IPS-NIHi7 (cell line): ENCODE data around the gene SND1.

Source experiments
- DNase-seq: peaks from one replicate; pipeline ENCODE4 v3.0.0; 2012; ENCODE audit warnings: mixed read lengths; ENCODE audit errors: extremely low spot score

The SND1 gene

GRCh38 chr7:127905491-127906330 is 253.7 kb downstream of the SND1 start:
- DNase-seq: no peak

GRCh38 chr7:127907110-127908040 is 255.4 kb downstream of the SND1 start:
- DNase-seq: no peak

GRCh38 chr7:127908430-127909258 is 256.6 kb downstream of the SND1 start:
- DNase-seq: no peak

DNA sequence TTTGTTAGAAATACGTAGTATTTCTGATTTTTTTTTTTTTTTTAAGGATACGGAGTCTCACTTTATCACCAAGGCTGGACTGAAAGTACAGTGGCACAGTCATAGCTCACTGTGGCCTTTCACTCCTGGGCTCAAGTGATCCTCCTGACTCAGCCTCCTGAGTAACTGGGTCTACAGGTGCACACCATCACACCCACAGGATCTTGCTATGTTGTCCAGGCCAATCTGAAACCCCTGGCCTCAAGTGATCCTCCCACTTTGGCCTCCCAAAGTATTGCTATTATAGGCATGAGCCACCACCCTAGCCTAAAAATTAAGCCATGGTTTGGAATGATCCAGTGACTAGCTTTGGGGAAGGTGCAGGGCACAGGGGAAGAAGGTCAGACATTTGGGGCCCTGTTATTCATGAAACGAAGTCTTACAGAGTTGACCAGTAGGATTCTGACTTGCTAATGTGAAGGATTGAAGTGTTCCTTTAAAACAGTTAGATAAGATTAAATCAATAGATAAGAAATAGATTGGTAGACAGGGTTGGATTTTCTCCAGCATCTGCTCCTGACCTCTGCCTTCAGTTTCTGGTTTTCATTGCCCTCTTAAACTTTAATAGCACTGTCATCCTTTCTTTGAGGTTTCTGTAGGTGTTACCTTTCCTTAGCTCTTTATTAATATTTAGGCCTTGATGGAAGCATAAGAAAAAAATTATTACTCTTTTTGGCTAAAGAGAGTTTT is 257.6 kb downstream of the SND1 start:
- no peak for DNase-seq

DNA sequence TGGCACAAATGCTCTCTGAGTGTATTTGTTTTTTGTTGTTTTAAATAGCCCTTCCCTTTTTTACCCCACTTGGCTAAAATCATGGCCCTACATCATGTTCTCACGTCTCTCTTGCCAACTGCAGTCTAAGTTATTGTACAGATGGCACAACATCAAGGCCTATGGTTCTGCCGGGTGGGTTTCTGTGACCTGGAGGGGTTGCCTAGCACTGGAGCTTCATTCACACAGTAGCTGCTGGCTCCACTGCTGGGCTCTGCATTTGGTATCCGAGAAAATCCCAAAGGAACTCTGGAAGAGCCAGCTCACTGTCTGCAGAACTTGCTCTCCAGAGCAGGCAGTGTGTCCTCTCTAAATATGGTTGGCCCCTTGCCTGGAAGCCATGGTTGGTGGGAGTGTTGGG is 258.7 kb downstream of the SND1 start:
- no peak for DNase-seq

GRCh38 chr7:127911968-127912511 is 260.0 kb downstream of the SND1 start:
- DNase-seq: no peak

- no peak for DNase-seq
Measured at GRCh38 chr7:127912901-127913300, 260.9 kb downstream of the SND1 start.

GRCh38 chr7:127913686-127914085 is 261.7 kb downstream of the SND1 start:
- no peak for DNase-seq

- no peak for DNase-seq
Measured at GRCh38 chr7:127914693-127915092, 262.7 kb downstream of the SND1 start.

DNA sequence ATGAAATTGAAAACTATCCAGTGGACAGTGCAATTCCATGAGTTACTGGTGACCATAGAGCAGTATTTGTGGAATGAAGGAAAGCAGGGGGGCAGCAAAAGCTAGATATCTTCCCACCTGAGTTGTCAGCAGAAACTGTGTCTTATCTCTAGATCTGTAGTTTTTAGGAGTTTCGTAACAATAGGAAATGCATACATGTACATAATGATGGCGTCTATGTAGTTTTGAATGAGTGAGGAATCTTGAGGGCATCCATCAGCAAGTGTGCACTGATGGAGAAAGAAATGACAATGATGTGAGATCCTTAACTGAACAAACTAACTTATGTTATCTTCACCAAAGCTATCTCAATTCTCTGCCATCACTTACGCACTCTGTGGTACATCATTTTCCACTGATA is 264.7 kb downstream of the SND1 start:
- no peak for DNase-seq

DNA sequence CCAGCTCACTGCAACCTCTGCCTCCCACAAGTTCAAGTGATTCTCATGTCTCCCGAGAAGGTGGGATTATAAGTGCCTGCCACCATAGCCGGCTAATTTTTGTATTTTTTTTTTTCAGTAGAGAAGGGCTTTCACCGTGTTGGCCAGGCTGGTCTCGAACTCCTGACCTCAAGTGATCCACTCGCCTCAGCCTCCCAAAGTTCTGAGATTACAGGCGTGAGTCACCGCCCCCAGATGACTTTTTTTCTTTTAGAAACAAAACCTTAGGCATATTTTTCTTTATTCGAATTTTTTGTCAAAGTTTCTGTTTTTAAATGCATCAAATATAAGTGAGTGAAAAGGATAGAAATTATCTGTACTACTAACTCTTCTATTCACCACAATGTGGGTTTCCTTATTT is 266.1 kb downstream of the SND1 start:
- no peak for DNase-seq

GRCh38 chr7:127920787-127921438 is 268.9 kb downstream of the SND1 start:
- no peak for DNase-seq

GRCh38 chr7:127922656-127923055 is 270.7 kb downstream of the SND1 start:
- no peak for DNase-seq

DNA sequence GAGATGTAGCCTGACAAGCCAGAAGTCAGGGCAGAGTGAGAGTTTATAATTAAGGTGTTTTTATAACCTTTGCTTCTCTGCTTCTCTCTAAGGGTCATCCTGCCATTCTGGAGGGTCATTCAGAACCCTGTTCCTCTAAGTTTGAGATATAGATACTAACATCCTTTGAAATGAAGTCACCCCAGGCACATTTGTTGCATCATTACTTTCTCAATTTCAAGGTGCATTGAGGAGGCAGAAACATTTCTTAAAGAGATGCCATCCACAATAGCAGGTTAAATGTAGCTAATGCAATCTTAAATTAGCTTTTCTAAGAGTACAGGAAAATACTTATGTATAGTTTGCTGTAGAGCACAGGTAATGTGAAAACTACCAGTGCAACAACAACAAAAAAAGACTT is 272.9 kb downstream of the SND1 start:
- DNase-seq: no peak

DNA sequence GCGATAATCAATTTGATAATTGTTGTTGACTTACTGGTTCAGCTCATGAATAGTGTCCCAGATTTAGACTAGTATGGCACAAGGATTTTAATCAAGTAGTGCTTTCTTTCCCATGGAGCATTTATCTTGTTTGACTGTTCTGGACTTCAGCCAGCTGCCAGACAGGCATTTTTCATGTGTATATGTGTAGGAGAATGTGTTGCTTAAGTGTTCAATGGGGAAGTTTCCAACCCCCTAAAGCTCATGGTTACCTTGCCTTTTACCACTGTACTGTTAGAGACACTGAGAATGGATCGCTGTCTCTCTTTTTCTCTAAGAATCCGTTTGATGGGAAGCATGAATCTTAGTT is 275.3 kb downstream of the SND1 start:
- DNase-seq: no peak

DNA sequence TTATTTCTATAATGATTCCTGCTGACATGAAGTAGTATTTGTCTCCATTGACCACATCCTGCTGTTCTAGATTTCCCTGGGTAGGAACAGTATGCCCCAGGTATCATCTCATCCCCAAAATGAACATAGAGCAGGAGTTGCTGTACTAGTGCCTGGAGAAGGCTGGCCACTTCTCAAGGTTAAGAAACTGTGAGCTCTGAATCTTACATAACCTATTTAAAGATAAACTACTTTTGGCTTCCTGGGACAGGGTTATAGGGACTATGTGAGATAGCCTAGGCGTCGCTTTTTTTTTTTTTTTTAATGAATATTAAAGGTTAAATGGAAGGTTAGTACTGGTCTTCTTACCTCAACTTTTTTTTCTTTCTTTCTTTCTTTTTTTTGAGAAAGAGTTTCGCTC is 276.2 kb downstream of the SND1 start:
- DNase-seq: no peak

DNA sequence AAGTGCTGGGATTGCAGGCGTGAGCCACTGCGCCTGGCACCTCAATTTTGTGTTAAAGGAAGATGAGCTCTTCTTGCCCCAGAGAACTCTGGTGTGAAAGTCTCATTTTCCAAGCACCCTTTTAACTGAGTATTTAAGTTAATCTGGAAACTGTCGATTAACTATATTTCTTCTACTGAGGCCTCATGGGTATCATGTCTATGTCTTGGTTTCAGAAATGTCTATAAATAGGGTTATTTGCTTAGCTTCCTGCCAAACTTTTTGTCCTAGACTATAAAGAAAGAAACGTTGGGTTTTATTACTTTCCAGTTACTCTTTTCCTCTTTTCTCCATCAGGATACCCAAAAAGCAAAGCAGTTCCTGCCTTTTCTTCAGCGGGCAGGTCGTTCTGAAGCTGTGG is 276.9 kb downstream of the SND1 start:
- DNase-seq: no peak

DNA sequence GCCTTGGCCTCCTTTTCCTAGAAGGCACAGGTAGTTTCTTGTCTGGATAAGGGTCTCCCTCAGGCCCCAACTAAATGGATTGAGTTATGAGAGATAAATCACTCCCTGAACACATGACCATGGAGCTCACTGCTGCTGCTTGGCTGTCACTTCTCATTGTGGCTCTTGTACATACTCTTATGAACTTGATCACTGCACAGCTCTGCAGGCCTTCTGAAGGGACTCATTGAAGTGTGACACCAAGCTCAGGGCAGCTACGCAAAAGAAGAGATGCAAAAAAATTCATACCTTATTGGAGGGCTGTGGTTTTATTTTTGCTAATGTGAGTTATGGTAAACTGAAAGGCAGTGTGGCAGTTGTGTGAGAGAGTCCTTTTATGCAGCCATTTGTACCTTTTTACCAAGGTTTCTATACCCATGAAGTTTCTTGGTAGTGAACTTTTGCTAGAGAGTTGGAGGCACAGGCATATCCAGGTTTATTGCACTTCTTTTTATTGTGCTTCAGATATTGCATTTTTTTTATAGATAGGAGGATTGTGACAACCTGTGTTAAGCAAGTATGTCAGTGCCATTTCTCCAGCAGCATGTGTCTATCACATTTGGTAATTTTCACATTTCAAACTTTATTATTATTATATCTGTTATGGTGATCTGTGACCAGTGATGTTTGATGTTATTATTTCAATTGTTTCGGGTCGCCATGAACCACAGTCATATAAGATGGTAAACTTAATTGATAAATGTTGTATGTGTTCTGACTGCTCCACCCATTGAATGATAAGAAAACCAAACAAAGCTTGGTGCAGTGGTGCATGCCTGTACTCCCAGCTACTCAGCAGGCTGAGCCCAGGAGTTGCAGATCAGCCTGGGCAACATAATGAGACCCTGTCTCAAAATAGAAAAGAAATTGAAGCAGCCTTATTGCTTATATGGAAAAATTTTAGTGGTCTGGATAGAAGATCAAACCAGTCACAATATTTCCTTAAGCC is 278.6 kb downstream of the SND1 start:
- no peak for DNase-seq

DNA sequence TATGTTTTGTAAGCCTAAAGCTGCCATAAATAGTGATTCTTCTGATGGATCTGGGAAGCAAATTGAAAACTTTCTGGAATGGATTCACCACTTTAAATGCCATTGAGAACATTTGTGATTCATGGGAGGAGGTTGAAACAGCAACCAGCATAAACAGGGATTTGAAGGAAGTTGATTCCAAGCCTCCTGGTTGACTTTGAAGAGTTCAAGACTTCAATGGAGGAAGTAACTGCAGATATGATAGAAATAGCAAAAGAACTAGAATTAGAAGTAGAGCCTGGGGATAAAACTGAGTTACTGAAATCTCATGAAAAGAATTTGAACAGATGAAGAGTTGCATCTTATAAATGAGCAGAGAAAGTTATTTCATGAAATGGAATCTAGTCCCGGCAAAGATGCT is 280.1 kb downstream of the SND1 start:
- DNase-seq: no peak
